GM19438 (cell line): ENCODE results near the gene PKMYT1.

Experiments used
- ATAC-seq: cut with Tn5 transposase; IDR thresholded peaks from one replicate; pipeline ENCODE4 v1.9.1; 2021; ENCODE audit warnings: low read depth; ENCODE audit not compliant: unreplicated experiment

Gene PKMYT1

GRCh38 chr16:2975161-2975795, 5.0 kb downstream of the PKMYT1 start:
- no peak for ATAC-seq

GRCh38 chr16:2974319-2975056, 5.8 kb downstream of the PKMYT1 start:
- ATAC-seq: no peak

- ATAC-seq: no peak
Measured at GRCh38 chr16:2973605-2974318, 6.5 kb downstream of the PKMYT1 start.

- no peak for ATAC-seq
Measured at GRCh38 chr16:2973093-2973492, 7.2 kb downstream of the PKMYT1 start.

GRCh38 chr16:2971985-2972784, 8.1 kb downstream of the PKMYT1 start:
- no peak for ATAC-seq

- ATAC-seq: no peak
Measured at GRCh38 chr16:2971134-2971984, 8.9 kb downstream of the PKMYT1 start.

GRCh38 chr16:2970563-2970962, 9.7 kb downstream of the PKMYT1 start:
- no peak for ATAC-seq

- no peak for ATAC-seq
Measured at GRCh38 chr16:2969545-2970521, 10.4 kb downstream of the PKMYT1 start.

GRCh38 chr16:2968738-2969544, 11.3 kb downstream of the PKMYT1 start, which contains the start of gene PAQR4:
Gene PAQR4, plus strand, starts transcription at chr16:2969348. Its CDS starts 327 bp downstream, at chr16:2969675.
- peak; percentile 54 for ATAC-seq

GRCh38 chr16:2968368-2968737, 11.9 kb downstream of the PKMYT1 start:
- ATAC-seq: no peak

GRCh38 chr16:2967721-2968161, 12.5 kb downstream of the PKMYT1 start:
- no peak for ATAC-seq

GRCh38 chr16:2967211-2967631, 13.0 kb downstream of the PKMYT1 start:
- ATAC-seq: no peak

GRCh38 chr16:2966808-2967191, 13.4 kb downstream of the PKMYT1 start:
- no peak for ATAC-seq

GRCh38 chr16:2966043-2966807, 14.0 kb downstream of the PKMYT1 start:
- ATAC-seq: no peak

GRCh38 chr16:2964475-2965336, 15.5 kb downstream of the PKMYT1 start:
- ATAC-seq: no peak
